Measurements from ENCODE around the gene RAD54L. TPM values are rescaled to one million over a fixed set of nuclear protein-coding genes. Genes with fewer than 3 reads are reported as not detected.

Gene RAD54L
- polyA plus RNA-seq, 1 of the 3 experiments (the other 2 are of a cell fraction): 11.5 TPM

GRCh38 chr1:46247436-46248121 lies at the start of gene RAD54L (continued):
- no peak for TF ChIP-seq JUND (IDR thresholded peaks at IDR 0.05)
- TF ChIP-seq TAF1 (IDR thresholded peaks at IDR 0.05; ENCODE audit: borderline replicate concordance, low read depth, low read length): peak; percentile 86; the same call in 1 of the 2 replicates
- TF ChIP-seq, protein P1, sequence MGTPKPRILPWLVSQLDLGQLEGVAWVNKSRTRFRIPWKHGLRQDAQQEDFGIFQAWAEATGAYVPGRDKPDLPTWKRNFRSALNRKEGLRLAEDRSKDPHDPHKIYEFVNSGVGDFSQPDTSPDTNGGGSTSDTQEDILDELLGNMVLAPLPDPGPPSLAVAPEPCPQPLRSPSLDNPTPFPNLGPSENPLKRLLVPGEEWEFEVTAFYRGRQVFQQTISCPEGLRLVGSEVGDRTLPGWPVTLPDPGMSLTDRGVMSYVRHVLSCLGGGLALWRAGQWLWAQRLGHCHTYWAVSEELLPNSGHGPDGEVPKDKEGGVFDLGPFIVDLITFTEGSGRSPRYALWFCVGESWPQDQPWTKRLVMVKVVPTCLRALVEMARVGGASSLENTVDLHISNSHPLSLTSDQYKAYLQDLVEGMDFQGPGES (IDR thresholded peaks at IDR 0.05; ENCODE audit: low read depth, low read length): peak; percentile 89
- peak; percentile 94 for TF ChIP-seq CHD2 (IDR thresholded peaks at IDR 0.05; ENCODE audit: low read length, partially characterized antibody)
- TF ChIP-seq ELF1 (IDR thresholded peaks at IDR 0.05): peak; percentile 63; the same call in 1 of the 2 replicates
- no peak for TF ChIP-seq SMC3 (IDR thresholded peaks at IDR 0.05; ENCODE audit: low read depth, low read length)
- TF ChIP-seq, protein P2, sequence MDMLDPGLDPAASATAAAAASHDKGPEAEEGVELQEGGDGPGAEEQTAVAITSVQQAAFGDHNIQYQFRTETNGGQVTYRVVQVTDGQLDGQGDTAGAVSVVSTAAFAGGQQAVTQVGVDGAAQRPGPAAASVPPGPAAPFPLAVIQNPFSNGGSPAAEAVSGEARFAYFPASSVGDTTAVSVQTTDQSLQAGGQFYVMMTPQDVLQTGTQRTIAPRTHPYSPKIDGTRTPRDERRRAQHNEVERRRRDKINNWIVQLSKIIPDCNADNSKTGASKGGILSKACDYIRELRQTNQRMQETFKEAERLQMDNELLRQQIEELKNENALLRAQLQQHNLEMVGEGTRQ (IDR thresholded peaks at IDR 0.05; ENCODE audit: borderline replicate concordance, low read depth, low read length): no peak
- peak; percentile 81 for TF ChIP-seq GABPA (IDR thresholded peaks at IDR 0.05; ENCODE audit: low read depth)
- TF ChIP-seq EZH2phosphoT487 (IDR thresholded peaks at IDR 0.05; ENCODE audit: borderline replicate concordance, low read depth): no peak
- TF ChIP-seq RAD21 (IDR thresholded peaks at IDR 0.05; ENCODE audit: low read length): no peak

DNA sequence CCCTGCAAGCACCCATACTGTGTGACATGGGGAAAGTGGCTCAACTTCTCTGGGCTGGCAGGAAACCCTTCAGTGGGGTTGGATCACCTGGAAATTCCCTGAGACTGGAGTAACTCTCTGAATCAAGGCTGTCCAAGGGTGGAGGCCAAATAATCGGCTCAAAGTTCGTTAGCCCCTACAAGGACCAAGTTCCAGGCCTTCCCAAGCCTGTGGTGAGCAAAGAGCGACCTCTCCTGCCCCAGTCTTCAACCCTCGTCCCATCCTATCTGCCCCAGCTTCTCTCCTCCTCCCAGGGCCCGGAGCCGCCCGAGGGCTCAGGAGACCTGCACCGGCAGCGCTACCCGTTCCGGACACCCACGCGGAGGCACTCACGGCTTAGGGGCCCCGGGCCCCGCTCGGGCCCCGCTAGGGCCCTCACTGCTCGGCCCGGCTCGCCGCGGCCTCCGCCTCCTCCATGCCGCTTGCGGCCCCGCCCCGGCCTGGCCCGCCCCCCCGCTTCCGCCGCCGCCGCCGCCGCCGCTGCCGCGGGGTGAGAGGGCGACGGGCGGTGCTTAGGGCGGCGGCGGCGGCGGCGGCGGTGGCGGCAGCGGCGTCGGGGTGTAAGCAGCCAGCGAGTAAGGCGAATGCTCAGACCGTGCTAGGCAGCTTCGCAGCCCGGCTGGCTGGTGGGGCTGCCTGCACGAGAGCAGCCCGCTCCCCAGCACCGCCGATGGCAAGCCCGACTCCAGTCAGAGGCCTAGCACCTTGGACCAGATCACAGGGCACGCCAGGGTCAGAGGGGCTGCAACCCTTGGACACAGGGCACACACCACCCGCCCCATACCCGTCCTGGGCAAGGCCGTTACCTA lies 49.4 kb upstream of the RAD54L start, which contains the start of gene POMGNT1:
Gene POMGNT1, minus strand, starts transcription at position 471 of the 848 bp plus-strand sequence. CDS start 613 bp downstream, outside the sequence.
- H3F3A ChIP-seq (replicated peaks; ENCODE audit: insufficient read depth): peaks cover 8% of the 10 kb centered on the region
- peak within 1 kb of the TSS; percentile 82 for H3K9ac ChIP-seq
- DNase-seq: peak; percentile 98
- peak within 1 kb of the TSS; percentile 83 for H3K4me2 ChIP-seq
- H3K4me1 ChIP-seq (ENCODE audit: control insufficient read depth in 1 of 2, insufficient read depth in 2 of 2, low read depth in 1 of 2, low read length in 1 of 2): peaks cover 5 to 14% of the 10 kb centered on the region in 2 experiments; a peak in 2 of 4 replicates
- peak within 1 kb of the TSS; percentile 70 to 76 for H3K4me3 ChIP-seq (ENCODE audit: low read depth in 2 of 2, low read length in 1 of 2)
- POLR2A ChIA-PET: interaction anchor here (1.4 kb wide), 1 partner anchor 66 kb away, joined by 4 read pairs; the partner anchor contains the start of gene PIK3R3
- peak within 1 kb of the TSS; percentile 45 to 77 for H3K27ac ChIP-seq (ENCODE audit: low read depth in 2 of 2, low read length in 1 of 2)
- peaks cover 33% of the 10 kb centered on the region for H3K79me2 ChIP-seq (ENCODE audit: insufficient read depth)
- peak within 1 kb of the TSS; percentile 87; the same call in 1 of the 2 replicates for H2AFZ ChIP-seq (ENCODE audit: low read depth)
- peaks cover 5 to 34% of the 10 kb centered on the region in 2 experiments for H3K36me3 ChIP-seq (replicated peaks in 1 of 2; ENCODE audit: control insufficient read depth in 1 of 2, insufficient read depth in 2 of 2, low read length in 1 of 2)
- CTCF ChIA-PET: interaction anchor here (1.2 to 3.5 kb wide), 6 partner anchors 11 to 161 kb away, joined by 3 to 15 read pairs (median 6); no protein-coding TSS in a partner anchor
- no peaks in the 10 kb centered on the region for H3K27me3 ChIP-seq (ENCODE audit: insufficient read depth)
- 20% methylated on average over 1 of the region's 67 CpGs for WGBS (ENCODE audit: low lambda C conversion rate)
- no peaks in the 10 kb centered on the region for H3K9me3 ChIP-seq
- H4K20me1 ChIP-seq (ENCODE audit: insufficient read depth): no peaks in the 10 kb centered on the region
- no peaks in the 10 kb centered on the region for H3K9me2 ChIP-seq
- TF ChIP-seq, protein P3, sequence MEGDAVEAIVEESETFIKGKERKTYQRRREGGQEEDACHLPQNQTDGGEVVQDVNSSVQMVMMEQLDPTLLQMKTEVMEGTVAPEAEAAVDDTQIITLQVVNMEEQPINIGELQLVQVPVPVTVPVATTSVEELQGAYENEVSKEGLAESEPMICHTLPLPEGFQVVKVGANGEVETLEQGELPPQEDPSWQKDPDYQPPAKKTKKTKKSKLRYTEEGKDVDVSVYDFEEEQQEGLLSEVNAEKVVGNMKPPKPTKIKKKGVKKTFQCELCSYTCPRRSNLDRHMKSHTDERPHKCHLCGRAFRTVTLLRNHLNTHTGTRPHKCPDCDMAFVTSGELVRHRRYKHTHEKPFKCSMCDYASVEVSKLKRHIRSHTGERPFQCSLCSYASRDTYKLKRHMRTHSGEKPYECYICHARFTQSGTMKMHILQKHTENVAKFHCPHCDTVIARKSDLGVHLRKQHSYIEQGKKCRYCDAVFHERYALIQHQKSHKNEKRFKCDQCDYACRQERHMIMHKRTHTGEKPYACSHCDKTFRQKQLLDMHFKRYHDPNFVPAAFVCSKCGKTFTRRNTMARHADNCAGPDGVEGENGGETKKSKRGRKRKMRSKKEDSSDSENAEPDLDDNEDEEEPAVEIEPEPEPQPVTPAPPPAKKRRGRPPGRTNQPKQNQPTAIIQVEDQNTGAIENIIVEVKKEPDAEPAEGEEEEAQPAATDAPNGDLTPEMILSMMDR (IDR thresholded peaks at IDR 0.05): peak; percentile 47; the same call in 1 of the 2 replicates
- TF ChIP-seq MEF2A (IDR thresholded peaks at IDR 0.05; ENCODE audit: borderline replicate concordance, low read depth) (no peak), ZBTB33 (IDR thresholded peaks at IDR 0.05; ENCODE audit: borderline replicate concordance, low read depth) (no peak), EP300 (IDR thresholded peaks at IDR 0.05; ENCODE audit: borderline replicate concordance in 1 of 2, low read depth in 1 of 2, low read length in 1 of 2) (no peak; a peak in 1 of 4 replicates), GATA2 (CRISPR knock-in tag; IDR thresholded peaks at IDR 0.05) (no peak), MXI1 (IDR thresholded peaks at IDR 0.05; ENCODE audit: low read depth, low read length) (peak; percentile 44; the same call in 1 of the 2 replicates), RXRA (IDR thresholded peaks at IDR 0.05; ENCODE audit: borderline replicate concordance, low read depth) (no peak), POLR2AphosphoS5 (IDR thresholded peaks at IDR 0.05; ENCODE audit: low read depth, low read length) (peak; percentile 65; the same call in 1 of the 2 replicates), USF1 (IDR thresholded peaks at IDR 0.05; ENCODE audit: borderline replicate concordance, low read depth) (no peak)
- TF ChIP-seq, protein P1 (IDR thresholded peaks at IDR 0.05; ENCODE audit: low read depth, low read length): no peak
